Activated naive CD4-positive, alpha-beta T cell treated with anti-CD3 and anti-CD28 coated beads, Interleukin-2, amount 50 U/mL, for 16 hours (primary cell): ENCODE results near the gene ACTR3.

Experiments used
- DNase-seq: peaks from one replicate; pipeline ENCODE4 v3.0.0-alpha.2; 2020

ACTR3 gene

GRCh38 chr2:114005110-114005783, 115.4 kb downstream of the ACTR3 start:
- DNase-seq: no peak

- DNase-seq: no peak
These were observed 116.6 kb downstream of the ACTR3 start for GRCh38 chr2:114006460-114006859.

DNA sequence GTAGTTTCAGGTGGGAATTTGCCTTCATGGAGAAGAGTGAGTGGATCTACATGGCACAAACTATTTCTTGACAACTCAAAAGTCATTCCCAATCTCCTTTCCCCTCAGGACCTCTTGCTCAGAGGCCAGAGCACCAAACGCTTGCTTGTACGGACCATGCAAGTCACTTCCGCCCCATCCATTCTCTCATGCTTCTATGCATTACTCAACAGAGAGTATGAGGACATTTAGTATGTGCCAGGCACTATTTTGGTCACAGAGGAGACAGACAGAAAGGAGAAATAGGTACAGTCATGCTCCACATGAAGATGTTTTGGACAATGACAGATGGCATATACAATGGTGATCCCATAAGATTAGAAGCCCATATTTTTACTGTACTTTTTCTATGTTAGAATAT, 117.5 kb downstream of the ACTR3 start:
- DNase-seq: no peak

- no peak for DNase-seq
These were observed 118.8 kb downstream of the ACTR3 start for GRCh38 chr2:114008720-114009119.

- no peak for DNase-seq
These were observed 119.5 kb downstream of the ACTR3 start for GRCh38 chr2:114009205-114009944.

- DNase-seq: no peak
These were observed 120.1 kb downstream of the ACTR3 start for GRCh38 chr2:114010001-114010400.

GRCh38 chr2:114011713-114012112, 121.8 kb downstream of the ACTR3 start:
- DNase-seq: no peak
